LNCAP (cell line): ENCODE measurements around the gene CASZ1.

Source experiments
- CTCF ChIP-seq: fragments of 450-650 bp; IDR thresholded peaks from 2 replicates; pipeline ENCODE4 v1.5.1; 2017; ENCODE audit warnings: mild to moderate bottlenecking

CASZ1 gene

GRCh38 chr1:10634428-10635084 lies 161.9 kb downstream of the CASZ1 start:
- TF ChIP-seq CTCF = no peak

GRCh38 chr1:10634075-10634427 lies 162.4 kb downstream of the CASZ1 start:
- TF ChIP-seq CTCF = no peak

- no peak for TF ChIP-seq CTCF
Observed at GRCh38 chr1:10633416-10633815, 163.0 kb downstream of the CASZ1 start.

GRCh38 chr1:10632691-10633090 lies 163.8 kb downstream of the CASZ1 start:
- no peak for TF ChIP-seq CTCF

- no peak for TF ChIP-seq CTCF
Observed at GRCh38 chr1:10631811-10632593, 164.4 kb downstream of the CASZ1 start.

GRCh38 chr1:10631121-10631810 lies 165.2 kb downstream of the CASZ1 start:
- TF ChIP-seq CTCF = no peak

GRCh38 chr1:10630661-10631120 lies 165.8 kb downstream of the CASZ1 start:
- no peak for TF ChIP-seq CTCF
